H1 (cell line): ENCODE results near the gene ADGRB2. TPM values are rescaled to one million over a fixed set of nuclear protein-coding genes. Genes with fewer than 3 reads are reported as not detected.
A peak's percentile ranks its signal among the peaks of the same experiment; 100 is the strongest.

ENCODE experiments used
- CTCF ChIA-PET: fragments of 300-600 bp; sonication (Branson Sonifier 250); formaldehyde crosslinking; loops from one replicate; lab custom pipeline; 2021; ENCODE audit not compliant: partially characterized antibody; lab: Charles Lee
- POLR2A ChIA-PET: fragments of 300-600 bp; sonication (Branson Sonifier 250); formaldehyde crosslinking; loops from one replicate; lab custom pipeline; 2021; ENCODE audit warnings: inconsistent platforms; ENCODE audit not compliant: partially characterized antibody; lab: Charles Lee
- DNase-seq, 2 experiments: peaks; one replicate each; pipeline versions ENCODE4 v3.0.0 to v3.0.0-alpha.2; 2010 to 2022; ENCODE audit warnings: low spot score in 2 of 2, low read depth in 1 of 2, mixed read lengths in 1 of 2
- FAIRE-seq: peaks from 2 replicates; lab custom pipeline; 2011; peaks lifted over from hg19 to GRCh38; lab: Jason Lieb, UNC
- H2AFZ ChIP-seq: 2 replicates; pipeline ENCODE4 v1.8.1; 2012; ENCODE audit warnings: low read length, inconsistent platforms
- H2AK5ac ChIP-seq: 2 replicates; pipeline ENCODE4 v1.6.1; 2013; ENCODE audit warnings: low read depth, low read length
- H2BK120ac ChIP-seq: replicated peaks from 2 replicates; pipeline ENCODE3; 2013; ENCODE audit warnings: low read depth, low read length, inconsistent platforms
- H2BK12ac ChIP-seq: 2 replicates; pipeline ENCODE4 v1.6.1; 2013; ENCODE audit warnings: low read depth, low read length
- H2BK15ac ChIP-seq: 2 replicates; pipeline ENCODE4 v1.6.1; 2013; ENCODE audit warnings: low read length
- H2BK20ac ChIP-seq: 2 replicates; pipeline ENCODE4 v1.6.1; 2013; ENCODE audit warnings: low read length
- H2BK5ac ChIP-seq: 2 replicates; pipeline ENCODE4 v1.6.1; 2013; ENCODE audit warnings: low read depth, low read length
- H3K14ac ChIP-seq: 2 replicates; pipeline ENCODE4 v1.6.1; 2013; ENCODE audit warnings: inconsistent platforms; ENCODE audit not compliant: insufficient read length
- H3K18ac ChIP-seq: 2 replicates; pipeline ENCODE4 v1.6.1; 2013; ENCODE audit warnings: low read length; ENCODE audit errors: extremely low read depth
- H3K23ac ChIP-seq: 2 replicates; pipeline ENCODE4 v1.6.1; 2013; ENCODE audit warnings: inconsistent platforms; ENCODE audit not compliant: insufficient read length
- H3K23me2 ChIP-seq: 2 replicates; pipeline ENCODE4 v1.6.1; 2013; ENCODE audit warnings: low read depth, low read length
- H3K27ac ChIP-seq: 2 replicates; pipeline ENCODE4 v1.6.1; 2011; ENCODE audit warnings: low read depth, low read length, inconsistent platforms
- H3K27me3 ChIP-seq, 4 experiments: replicated peaks in 1 of 4; 1 replicate in 1 of 4; 2 replicates in 3 of 4; pipeline versions ENCODE4 v1.6.1 to v1.8.1; 2011 to 2013; ENCODE audit warnings: low read length in 3 of 4, mild to moderate bottlenecking in 3 of 4, inconsistent platforms in 2 of 4, mixed read lengths in 2 of 4, moderate library complexity in 1 of 4; ENCODE audit not compliant: control insufficient read depth in 3 of 4, insufficient read depth in 3 of 4; ENCODE audit errors: extremely low read depth in 1 of 4
- H3K36me3 ChIP-seq, 4 experiments: 2 replicates each; pipeline versions ENCODE4 v1.6.1 to v1.8.1; 2011 to 2013; ENCODE audit warnings: mild to moderate bottlenecking in 4 of 4, low read length in 3 of 4, moderate library complexity in 2 of 4, control low read depth in 1 of 4, inconsistent platforms in 1 of 4; ENCODE audit not compliant: insufficient read depth in 4 of 4, control insufficient read depth in 2 of 4
- H3K4ac ChIP-seq: replicated peaks from 2 replicates; pipeline ENCODE3; 2013; ENCODE audit warnings: low read length, low read depth, mixed read lengths, inconsistent platforms; ENCODE audit not compliant: insufficient read length
- H3K4me1 ChIP-seq, 4 experiments: replicated peaks in 1 of 4; 1 replicate in 1 of 4; 2 replicates in 3 of 4; pipeline versions ENCODE4 v1.6.1 to v1.8.1; 2011 to 2013; ENCODE audit warnings: low read length in 3 of 4, inconsistent platforms in 2 of 4, mixed read lengths in 1 of 4; ENCODE audit not compliant: insufficient read depth in 4 of 4, control insufficient read depth in 3 of 4
- H3K4me2 ChIP-seq, 2 experiments: 2 replicates each; pipeline versions ENCODE4 v1.6.1 to v1.8.1; 2011 to 2013; ENCODE audit warnings: low read depth in 2 of 2, low read length in 2 of 2, control low read depth in 1 of 2, inconsistent platforms in 1 of 2, mild to moderate bottlenecking in 1 of 2; ENCODE audit not compliant: insufficient read depth in 1 of 2
- H3K4me3 ChIP-seq, 4 experiments: fragments of 200-600, 300-600 bp in 1 of 4; sonication (generic), shearing (Covaris generic), sonication (Bioruptor Twin) in 1 of 4; 2 replicates each; pipeline versions ENCODE4 v1.5.1 to v1.8.1; 2011 to 2016; ENCODE audit warnings: low read length in 4 of 4, low read depth in 3 of 4, control low read depth in 2 of 4, inconsistent platforms in 2 of 4, mild to moderate bottlenecking in 2 of 4, mixed read lengths in 1 of 4, moderate library complexity in 1 of 4; ENCODE audit not compliant: insufficient read depth in 2 of 4; ENCODE audit errors: extremely low read depth in 1 of 4
- H3K56ac ChIP-seq: replicated peaks from 2 replicates; pipeline ENCODE3; 2013; ENCODE audit warnings: low read depth, mild to moderate bottlenecking, mixed read lengths, low read length, inconsistent platforms; ENCODE audit not compliant: insufficient read length
- H3K79me1 ChIP-seq: 2 replicates; pipeline ENCODE4 v1.6.1; 2013; ENCODE audit warnings: low read depth, low read length, control low read depth
- H3K79me2 ChIP-seq, 2 experiments: 2 replicates each; pipeline versions ENCODE4 v1.6.1 to v1.8.1; 2012 to 2013; ENCODE audit warnings: low read length in 2 of 2, mild to moderate bottlenecking in 2 of 2, inconsistent platforms in 1 of 2; ENCODE audit not compliant: insufficient read depth in 2 of 2, control insufficient read depth in 1 of 2
- H3K9ac ChIP-seq, 4 experiments: replicated peaks in 1 of 4; 1 replicate in 1 of 4; 2 replicates in 3 of 4; pipeline versions ENCODE4 v1.6.1 to v1.8.1; 2011 to 2013; ENCODE audit warnings: low read depth in 3 of 4, low read length in 3 of 4, control low read depth in 2 of 4, mild to moderate bottlenecking in 2 of 4, moderate library complexity in 2 of 4, inconsistent platforms in 1 of 4; ENCODE audit errors: extremely low read depth in 1 of 4
- H3K9me3 ChIP-seq, 2 experiments: 2 replicates each; pipeline versions ENCODE4 v1.6.1 to v1.8.1; 2012 to 2013; ENCODE audit warnings: mild to moderate bottlenecking in 2 of 2, moderate library complexity in 2 of 2, control low read depth in 1 of 2, inconsistent platforms in 1 of 2, low read depth in 1 of 2, low read length in 1 of 2, mixed read lengths in 1 of 2; ENCODE audit not compliant: insufficient read depth in 2 of 2
- H4K20me1 ChIP-seq, 2 experiments: replicated peaks in 1 of 2; 2 replicates each; pipeline versions ENCODE3 to v1.8.1; 2011 to 2013; ENCODE audit warnings: inconsistent platforms in 2 of 2, low read length in 2 of 2, mild to moderate bottlenecking in 1 of 2; ENCODE audit not compliant: insufficient read depth in 2 of 2, control insufficient read depth in 1 of 2
- H4K5ac ChIP-seq: 2 replicates; pipeline ENCODE4 v1.6.1; 2013; ENCODE audit warnings: low read length, low read depth, mixed read lengths, inconsistent platforms; ENCODE audit not compliant: insufficient read length
- H4K8ac ChIP-seq: 2 replicates; pipeline ENCODE4 v1.8.0; 2013; ENCODE audit warnings: mild to moderate bottlenecking, moderate library complexity, low read length, inconsistent platforms; ENCODE audit not compliant: insufficient read depth; ENCODE audit errors: extremely low read depth
- H4K91ac ChIP-seq: replicated peaks from 2 replicates; pipeline ENCODE3; 2013; ENCODE audit warnings: low read length, mixed read lengths, inconsistent platforms; ENCODE audit not compliant: insufficient read length
- CBX5 ChIP-seq: fragments of 300-800, 300-1000 bp; sonication (generic); IDR thresholded peaks from 2 replicates; pipeline ENCODE4 v1.7.1; 2016; ENCODE audit warnings: antibody characterized with exemption, low read length, low read depth
- CHD1 ChIP-seq: IDR thresholded peaks from 2 replicates; pipeline ENCODE4 v1.6.1; 2012; ENCODE audit warnings: low read depth, low read length, improper control_type of control experiment
- HDAC2 ChIP-seq, 2 experiments: fragments of 300-600 bp in 1 of 2; sonication (generic) in 1 of 2; IDR thresholded peaks; 2 replicates each; pipeline ENCODE4 v1.6.1; 2011 to 2012; ENCODE audit warnings: low read depth in 2 of 2, low read length in 2 of 2, mild to moderate bottlenecking in 2 of 2, moderate library complexity in 2 of 2, borderline replicate concordance in 1 of 2, inconsistent platforms in 1 of 2
- MAFK ChIP-seq: IDR thresholded peaks from 2 replicates; pipeline ENCODE4 v1.6.1; 2012; ENCODE audit warnings: low read depth, mild to moderate bottlenecking, improper control_type of control experiment, low read length
- NANOG ChIP-seq: IDR thresholded peaks from 2 replicates; pipeline ENCODE4 v1.6.1; 2011; ENCODE audit warnings: low read length, low read depth, mild to moderate bottlenecking, inconsistent platforms; ENCODE audit not compliant: insufficient read depth, poor library complexity, severe bottlenecking
- RFX5 ChIP-seq: IDR thresholded peaks from 2 replicates; pipeline ENCODE4 v1.6.1; 2011; ENCODE audit warnings: low read depth, low read length, improper control_type of control experiment, borderline replicate concordance
- WGBS, 2 experiments: shearing (Covaris generic) in 1 of 2; methylation state at CpG; one replicate each; pipeline versions ENCODE4 v1.1.6 to v1.1.7; 2013 to 2015; ENCODE audit warnings: low lambda C conversion rate in 2 of 2, mixed read lengths in 2 of 2, inconsistent platforms in 1 of 2, low coverage in 1 of 2, missing lambda C conversion rate in 1 of 2; ENCODE audit not compliant: insufficient replicate concordance in 2 of 2, insufficient coverage in 1 of 2, insufficient read length in 1 of 2; ENCODE audit errors: extremely low coverage in 1 of 2, missing lambda C conversion rate in 1 of 2; 5-methylcytosine and 5-hydroxymethylcytosine counted together
- polyA plus RNA-seq, 7 experiments: library from polyadenylated mRNA; depleted of rRNA in 3 of 7; stranded (reverse) in 5 of 7; unstranded in 2 of 7; fragments of >200 nt in 5 of 7; fragments of 200-250 nt in 2 of 7; gene quantifications; 1 replicate in 5 of 7; 2 replicates in 1 of 7; 4 replicates in 1 of 7; pipeline versions ENCODE4 v1.2.1 to v1.2.3, GENCODE V29; 2011 to 2013; ENCODE audit warnings: missing spikeins in 2 of 7, mixed read lengths in 2 of 7
- total RNA-seq: library from RNA; stranded (reverse); fragmentation: NEBNext Ultra II Directional; extraction: Animal tissue kit (Norgen Biotek cat#: 25700); gene quantifications from 2 replicates; pipeline ENCODE4 v1.2.1, GENCODE V29; 2021
- TF ChIP-seq, protein P1 (sequence below): IDR thresholded peaks from 2 replicates; pipeline ENCODE4 v1.6.1; 2011; ENCODE audit warnings: low read length, improper control_type of control experiment

Gene ADGRB2
- total and polyA plus RNA-seq, 2 of the 8 experiments (the other 6 are each of a cell fraction or from before 2014, with no cell fraction given) = 15.6 to 26.2 TPM

DNA sequence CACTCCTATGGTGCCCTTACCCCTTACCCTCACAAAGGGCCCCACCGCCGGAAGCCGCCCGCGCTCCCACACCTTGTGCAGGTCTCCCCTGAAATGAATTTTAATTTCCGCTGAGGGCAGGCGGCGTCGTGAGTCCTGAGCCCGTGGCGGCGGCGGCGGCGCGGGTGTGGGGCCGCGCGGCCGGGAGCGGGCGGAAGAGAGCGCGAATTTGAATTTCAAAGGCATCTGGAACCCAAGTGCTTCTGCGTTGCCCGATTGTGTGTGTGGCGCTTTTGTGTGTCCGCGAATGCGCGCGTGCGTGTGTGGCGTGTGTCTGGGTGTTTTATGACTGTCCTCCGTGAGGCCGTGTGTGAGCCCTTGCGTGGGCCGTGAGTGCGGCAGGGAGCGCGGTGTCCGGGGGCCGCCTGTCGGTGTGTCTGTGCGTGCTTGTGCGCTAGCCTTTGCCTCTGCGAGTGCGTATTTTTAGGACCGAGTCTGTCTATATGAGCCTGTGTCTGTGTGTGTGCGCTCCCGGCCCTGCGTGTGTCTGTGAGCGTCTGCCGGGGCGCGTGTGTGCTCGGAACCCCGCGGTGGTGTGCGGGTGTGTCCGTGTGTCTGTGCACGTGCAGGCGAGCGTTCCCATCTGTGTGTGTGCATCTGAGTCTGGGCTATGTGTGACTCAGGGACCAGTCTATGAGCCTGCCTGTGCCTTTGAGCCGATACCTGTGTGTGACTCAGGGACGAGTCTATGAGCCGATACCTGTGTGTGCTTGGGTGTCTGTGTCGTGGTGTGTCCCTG lies 7.9 kb upstream of the ADGRB2 start:
- Histone ChIP-seq H2AK5ac (0 out of 2 replicates have a peak overlapping the region, but pooled peaks have one; percentile 10), H2BK120ac (no peak overlapping the region), H3K79me2 (no peaks in the 10 kb centered on the region), H2BK12ac (peak overlapping the region; percentile 99; the same call in 1 of the 2 replicates), H4K8ac (peak overlapping the region; percentile 0), H4K5ac (no peak overlapping the region), H2AFZ (peak overlapping the region; percentile 33; the same call in 1 of the 2 replicates), H3K18ac (peak overlapping the region; percentile 97), H3K9me3 (no peaks in the 10 kb centered on the region), H3K23ac (no peak overlapping the region), H3K4me3 (peak overlapping the region; percentile 41 to 58 (median 50)), H2BK5ac (peak overlapping the region; percentile 78; the same call in 1 of the 2 replicates), H2BK15ac (peak overlapping the region; percentile 100), H3K79me1 (peaks cover 3% of the 10 kb centered on the region; the same call in 1 of the 2 replicates), H3K36me3 (no peaks in the 10 kb centered on the region), H3K4me2 (peak overlapping the region; percentile 97 to 98), H4K20me1 (peaks cover 0 to 2% of the 10 kb centered on the region in 2 experiments), H3K27ac (no peak overlapping the region), H3K4ac (peak overlapping the region; percentile 27), H3K56ac (peak overlapping the region; percentile 19), H2BK20ac (peak overlapping the region; percentile 43; the same call in 1 of the 2 replicates), H3K23me2 (peaks cover 7% of the 10 kb centered on the region), H3K9ac (peak overlapping the region in 2 of 4 experiments; percentile 20 to 47; a peak in 2 of 7 replicates), H3K14ac (no peak overlapping the region), H3K4me1 (peaks cover 4 to 18% (median 9%) of the 10 kb centered on the region in 4 experiments), H3K27me3 (peaks cover 26 to 49% (median 44%) of the 10 kb centered on the region in 4 experiments), H4K91ac (peak overlapping the region; percentile 78)
- 7% methylated on average over 66 of the region's 68 CpGs; no CpG with 5 or more reads in 1 of the 2 experiments for WGBS, 2 experiments
- FAIRE-seq (no peak), DNase-seq (no peak)
- ChIA-PET CTCF (interaction anchor here (1.4 to 5.3 kb wide), 3 partner anchors 13 to 56 kb away, joined by 3 to 43 read pairs (median 8); no protein-coding TSS in a partner anchor), POLR2A (interaction anchor here (0.6 to 1.3 kb wide), 3 partner anchors 11 to 129 kb away, joined by 3 to 4 read pairs (median 4); no protein-coding TSS in a partner anchor)
- TF ChIP-seq NANOG (no peak), CHD1 (no peak), CBX5 (no peak), RFX5 (no peak), HDAC2 (IDR thresholded peaks at IDR 0.05; ENCODE audit: borderline replicate concordance in 1 of 2, low read depth in 2 of 2, low read length in 2 of 2) (no peak), MAFK (no peak)
- TF ChIP-seq, protein P1, sequence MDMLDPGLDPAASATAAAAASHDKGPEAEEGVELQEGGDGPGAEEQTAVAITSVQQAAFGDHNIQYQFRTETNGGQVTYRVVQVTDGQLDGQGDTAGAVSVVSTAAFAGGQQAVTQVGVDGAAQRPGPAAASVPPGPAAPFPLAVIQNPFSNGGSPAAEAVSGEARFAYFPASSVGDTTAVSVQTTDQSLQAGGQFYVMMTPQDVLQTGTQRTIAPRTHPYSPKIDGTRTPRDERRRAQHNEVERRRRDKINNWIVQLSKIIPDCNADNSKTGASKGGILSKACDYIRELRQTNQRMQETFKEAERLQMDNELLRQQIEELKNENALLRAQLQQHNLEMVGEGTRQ = no peak
